Right cardiac atrium (tissue), 5 donors: ENCODE measurements around the gene TMEM108. TPM values are rescaled to one million over a fixed set of nuclear protein-coding genes. Genes with fewer than 3 reads are reported as not detected.
"Not testable (repeated sequence)": the region's sequence is repeated elsewhere in the genome, so short reads cannot be mapped to it uniquely, and the experiment has no call there.

Experiments used
- ATAC-seq, 2 donors: fragments of 200-7000 bp; cut with Tn5 transposase; one replicate each; pipeline versions ENCODE4 v1.8.0 to v1.9.1; 2020; ENCODE audit warnings: moderate library complexity in 2 of 2, mild to moderate bottlenecking in 1 of 2
- DNase-seq, 3 donors: peaks; one replicate each; pipeline ENCODE4 v3.0.0-alpha.2; 2020
- H3K27ac ChIP-seq: one replicate; pipeline ENCODE4 v1.5.1; 2013; ENCODE audit warnings: mild to moderate bottlenecking, low read length, control low read depth, moderate library complexity
- H3K27me3 ChIP-seq: one replicate; pipeline ENCODE4 v1.6.1; 2013; ENCODE audit not compliant: control insufficient read depth, insufficient read depth
- H3K4me1 ChIP-seq: one replicate; pipeline ENCODE4 v1.6.1; 2013; ENCODE audit warnings: low read length; ENCODE audit not compliant: control insufficient read depth, insufficient read depth
- H3K4me3 ChIP-seq: one replicate; pipeline ENCODE4 v1.5.1; 2013; ENCODE audit warnings: low read length, control low read depth
- H3K9me3 ChIP-seq: one replicate; pipeline ENCODE4 v1.6.1; 2013; ENCODE audit warnings: low read length; ENCODE audit not compliant: control insufficient read depth
- WGBS: extraction: QIAGEN DNeasy Blood & Tissue Kit; methylation state at CpG from one replicate; pipeline ENCODE4 v1.1.7; 2013; 5-methylcytosine and 5-hydroxymethylcytosine counted together
- intact Hi-C, 4 donors: fragments of 100-400 bp; cut with DNase I; formaldehyde crosslinking; loops; one replicate each; pipeline versions ENCODE4 v1.11.0 to v1.14.0; 2022 to 2023
- long read RNA-seq, 4 donors: library from polyadenylated mRNA; unstranded; transcript quantifications; one replicate each; pipeline ENCODE4 v2.0.0, GENCODE V29; 2020 to 2021
- polyA plus RNA-seq: library from polyadenylated mRNA; stranded (reverse); fragments of 200-250 nt; gene quantifications from one replicate; pipeline ENCODE4 v1.2.3, GENCODE V29; 2013
- total RNA-seq, 4 donors: library from RNA; stranded (reverse); fragmentation: NEBNext Ultra II Directional; extraction: Animal tissue kit (Norgen Biotek cat#: 25700); gene quantifications; one replicate each; pipeline ENCODE4 v1.2.1, GENCODE V29; 2021
- donor health status: healthy with polysubstance abuse.
- donor health status: DM: no; HTN: yes; CAD: no.
- donor health status: DM: no; HTN: no; CAD: no.
- donor health status: DM: no; HTN: yes; CAD: no; lungs with severe emphysema.
- donor health status: DM: yes; HTN: yes; CAD: no.

TMEM108 gene
- total RNA-seq (10 to 100 TPM; 11.1 to 20.3 (median 14.3) TPM), polyA plus RNA-seq (5.2 TPM)
- long read RNA-seq, donor 1, transcript TMEM108-205 (3 exons, 1,929 nt) = minor isoform, 10 of 39 reads
- long read RNA-seq, donor 1, transcript TMEM108-201 (6 exons, 3,744 nt) = major isoform, 12 of 39 reads
- long read RNA-seq, donor 1, transcript TMEM108-202 (6 exons, 2,165 nt) = minor isoform, 9 of 39 reads
- long read RNA-seq, donor 1, partial matches to known transcripts = 2 of 39 reads
- long read RNA-seq, donor 1, other reads (novel, unspliced or antisense) = 6 of 39 reads
- long read RNA-seq, donor 2, transcript TMEM108-205 (3 exons, 1,929 nt) = major isoform, 5 of 9 reads
- long read RNA-seq, donor 2, partial matches to known transcripts = 1 of 9 reads
- long read RNA-seq, donor 2, other reads (novel, unspliced or antisense) = 0 of 9 reads
- long read RNA-seq, donor 3, transcript TMEM108-205 (3 exons, 1,929 nt) = major isoform, 10 of 20 reads
- long read RNA-seq, donor 3, partial matches to known transcripts = 0 of 20 reads
- long read RNA-seq, donor 3, other reads (novel, unspliced or antisense) = 6 of 20 reads
- long read RNA-seq, donor 4, transcript TMEM108-201 (6 exons, 3,744 nt) = major isoform, 6 of 15 reads
- long read RNA-seq, donor 4, partial matches to known transcripts = 0 of 15 reads
- long read RNA-seq, donor 4, other reads (novel, unspliced or antisense) = 3 of 15 reads

GRCh38 chr3:133038089-133038730 lies at the start of gene TMEM108:
TMEM108 (plus strand) TSS chr3:133038391.
- H3K4me1 ChIP-seq = no peaks in the 10 kb centered on the region

DNA sequence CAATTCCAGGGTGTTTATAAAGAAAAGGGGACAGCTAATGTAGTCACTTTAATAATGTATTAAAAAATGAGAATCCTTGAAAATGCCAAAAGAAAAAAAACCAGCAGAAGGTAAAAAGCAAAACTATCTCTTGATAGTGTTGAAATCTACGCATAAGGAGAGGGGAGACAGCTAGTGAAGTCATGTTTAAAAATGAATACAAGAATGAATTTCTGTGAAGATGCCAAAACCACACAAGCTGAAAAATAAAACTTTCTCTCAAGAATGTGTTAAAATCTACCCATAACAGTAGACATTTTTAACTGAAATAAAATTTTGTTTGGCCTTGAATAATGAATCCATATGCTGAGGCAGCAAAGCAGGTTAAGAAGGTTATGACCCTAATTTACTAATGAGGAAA lies 42.2 kb upstream of the TMEM108 start:
- DNase-seq (no peak), ATAC-seq (no peak)
- no peaks in the 10 kb centered on the region for H3K27me3 ChIP-seq
- H3K4me1 ChIP-seq = no peaks in the 10 kb centered on the region
- no peak overlapping the region for H3K27ac ChIP-seq
- H3K9me3 ChIP-seq = no peaks in the 10 kb centered on the region
- intact Hi-C loops = no loop called here
- 68% methylated on average over 1 of the region's 1 CpG for WGBS
- no peak overlapping the region for H3K4me3 ChIP-seq

More at GRCh38 chr3:133038089-133038730, at the start of gene TMEM108:
- ATAC-seq (peak; percentile 94 to 96), DNase-seq (peak; percentile 91 to 96 (median 95))
- under 1% methylated on average over 57 of the region's 57 CpGs for WGBS
- H3K9me3 ChIP-seq = no peaks in the 10 kb centered on the region
- peak within 1 kb of the TSS; percentile 66 for H3K4me3 ChIP-seq
- H3K27ac ChIP-seq = no peak within 1 kb of the TSS
- intact Hi-C loops = loop anchor here in 1 of 4 donors (2.0 to 5.0 kb wide), 2 partner anchors 306 to 339 kb away; no protein-coding TSS in a partner anchor
- no peaks in the 10 kb centered on the region for H3K27me3 ChIP-seq

DNA sequence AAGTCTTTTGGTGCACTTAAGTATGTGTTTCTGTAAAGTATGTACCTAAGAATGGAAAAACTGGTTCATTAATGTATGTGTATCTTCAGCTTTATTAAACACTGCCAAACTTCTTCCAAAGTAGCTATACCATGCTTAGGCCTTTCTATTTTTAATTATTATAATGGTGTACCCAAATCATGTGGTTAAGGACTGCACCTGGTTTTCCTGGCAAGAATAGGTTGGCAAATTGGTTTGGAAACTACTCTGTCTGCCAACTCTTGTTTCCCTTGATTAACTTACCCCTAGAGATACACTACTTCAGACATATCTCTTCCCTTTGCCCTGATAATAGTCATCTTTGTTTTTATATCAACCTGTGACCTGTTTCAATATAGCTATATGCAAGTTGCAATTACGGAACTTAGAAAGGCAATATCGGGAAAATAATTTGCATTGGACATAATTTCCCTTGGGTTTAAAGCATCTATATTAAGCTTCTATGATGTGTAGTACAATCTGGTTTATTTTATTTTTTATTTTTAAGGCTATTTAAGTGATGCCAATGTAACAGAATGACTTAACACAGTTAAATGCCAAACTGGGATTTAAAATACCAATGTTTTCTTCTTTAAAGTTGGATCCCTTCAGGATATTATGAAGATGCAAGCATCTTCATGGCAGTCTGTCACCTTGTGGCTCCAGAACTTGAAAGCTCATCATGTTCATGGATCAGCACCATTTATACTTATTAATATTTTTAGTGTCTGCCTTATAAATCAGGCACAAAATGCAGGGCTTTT lies 40.6 kb upstream of the TMEM108 start:
- H3K4me3 ChIP-seq = no peak overlapping the region
- 89% methylated on average over 2 of the region's 2 CpGs for WGBS
- H3K9me3 ChIP-seq = no peaks in the 10 kb centered on the region
- no peaks in the 10 kb centered on the region for H3K4me1 ChIP-seq
- H3K27me3 ChIP-seq = no peaks in the 10 kb centered on the region
- no peak overlapping the region for H3K27ac ChIP-seq
- ATAC-seq (no peak), DNase-seq (no peak)
- intact Hi-C loops = no loop called here

GRCh38 chr3:133005032-133005431 lies 33.2 kb upstream of the TMEM108 start:
- H3K27me3 ChIP-seq, H3K27ac ChIP-seq, H3K4me1 ChIP-seq, H3K9me3 ChIP-seq, intact Hi-C loops, DNase-seq, H3K4me3 ChIP-seq, ATAC-seq: not testable (repeated sequence)
- 89% methylated on average over 8 of the region's 9 CpGs for WGBS

DNA sequence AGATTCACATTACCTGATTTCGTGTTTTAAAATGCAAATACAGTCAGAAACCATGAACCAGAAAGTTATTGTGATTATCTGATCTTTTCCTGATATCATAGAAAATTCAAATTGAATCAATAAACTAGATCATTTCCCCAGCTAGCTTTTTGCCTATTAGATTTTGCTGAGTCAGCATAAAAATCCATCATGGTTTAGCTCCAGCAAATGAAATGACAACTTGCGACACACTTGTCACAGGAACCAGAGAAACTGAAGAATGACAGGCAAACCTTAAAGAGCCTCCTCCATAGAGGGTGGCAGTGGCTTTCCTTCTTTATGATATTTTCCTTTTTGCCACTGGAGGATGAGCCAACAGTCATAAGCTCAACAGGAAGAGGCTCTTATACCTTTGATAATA lies 30.6 kb upstream of the TMEM108 start:
- no peaks in the 10 kb centered on the region for H3K9me3 ChIP-seq
- WGBS = 92% methylated on average over 2 of the region's 2 CpGs
- H3K4me1 ChIP-seq = no peaks in the 10 kb centered on the region
- DNase-seq (no peak), ATAC-seq (no peak)
- no peak overlapping the region for H3K4me3 ChIP-seq
- intact Hi-C loops = no loop called here
- no peaks in the 10 kb centered on the region for H3K27me3 ChIP-seq
- no peak overlapping the region for H3K27ac ChIP-seq

GRCh38 chr3:133014325-133014724 lies 23.9 kb upstream of the TMEM108 start:
- DNase-seq = no peak
- intact Hi-C loops = no loop called here
- Histone ChIP-seq H3K9me3 (no peaks in the 10 kb centered on the region), H3K27ac (no peak overlapping the region), H3K27me3 (no peaks in the 10 kb centered on the region), H3K4me3 (no peak overlapping the region), H3K4me1 (no peaks in the 10 kb centered on the region)
- 97% methylated on average over 3 of the region's 3 CpGs for WGBS
- no peak for ATAC-seq

DNA sequence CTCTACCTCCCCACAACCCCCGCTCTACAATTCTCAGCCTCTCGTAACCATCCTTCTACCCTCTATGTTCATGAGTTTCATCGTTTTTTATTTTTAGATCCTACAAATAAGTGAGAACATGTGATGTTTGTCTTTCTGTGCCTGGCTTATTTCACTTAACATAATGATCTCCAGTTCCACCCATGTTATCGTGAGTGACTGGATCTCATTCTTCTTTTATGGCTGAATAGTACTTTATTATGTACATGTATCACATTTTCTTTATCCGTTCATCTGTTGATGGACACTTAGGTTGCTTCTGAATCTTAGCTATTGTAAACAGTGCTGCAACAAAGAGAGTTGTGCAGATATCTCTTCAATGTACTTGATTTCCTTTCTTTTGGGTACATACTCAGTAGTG lies 22.6 kb upstream of the TMEM108 start:
- intact Hi-C loops = not testable (repeated sequence)

DNA sequence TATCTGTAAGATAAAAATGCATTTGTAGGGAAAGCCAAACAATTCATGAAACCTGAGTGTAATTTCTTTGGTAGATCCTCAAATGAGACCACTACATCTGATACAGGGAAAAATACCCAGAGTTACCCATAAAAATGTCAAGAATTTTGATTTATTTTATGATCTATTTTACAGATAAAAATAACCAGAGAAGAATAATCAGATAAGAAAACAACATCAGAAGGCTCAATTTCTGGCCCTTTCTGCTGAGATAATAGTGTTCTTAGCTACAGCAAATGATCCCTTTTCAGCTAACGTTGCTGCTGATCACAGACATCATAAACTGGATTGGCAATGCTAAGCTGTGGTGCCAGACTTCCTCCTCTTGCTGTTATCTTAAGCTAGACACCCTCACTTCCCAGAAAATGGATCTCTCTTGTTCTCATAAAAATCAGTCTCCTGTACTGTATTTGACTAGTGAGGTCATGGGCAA lies 21.3 kb upstream of the TMEM108 start:
- WGBS = 15% methylated on average over 1 of the region's 1 CpG
- H3K9me3 ChIP-seq = no peaks in the 10 kb centered on the region
- intact Hi-C loops = no loop called here
- ATAC-seq (no peak), DNase-seq (no peak)
- no peak overlapping the region for H3K27ac ChIP-seq
- no peaks in the 10 kb centered on the region for H3K4me1 ChIP-seq
- no peaks in the 10 kb centered on the region for H3K27me3 ChIP-seq
- no peak overlapping the region for H3K4me3 ChIP-seq

More for the DNA sequence above, 22.6 kb upstream of the TMEM108 start:
- not testable (repeated sequence) for H3K9me3 ChIP-seq, H3K4me3 ChIP-seq, H3K27ac ChIP-seq, H3K27me3 ChIP-seq, H3K4me1 ChIP-seq, ATAC-seq, DNase-seq
- WGBS = 87% methylated on average over 5 of the region's 5 CpGs

- no peak for ATAC-seq
- intact Hi-C loops = no loop called here
- no peak for DNase-seq
- H3K27me3 ChIP-seq = no peaks in the 10 kb centered on the region
- no peak overlapping the region for H3K27ac ChIP-seq
- 86% methylated on average over 3 of the region's 3 CpGs for WGBS
- no peaks in the 10 kb centered on the region for H3K4me1 ChIP-seq
- H3K9me3 ChIP-seq = no peaks in the 10 kb centered on the region
- H3K4me3 ChIP-seq = no peak overlapping the region
Measured at GRCh38 chr3:133018921-133019320, 19.3 kb upstream of the TMEM108 start.

DNA sequence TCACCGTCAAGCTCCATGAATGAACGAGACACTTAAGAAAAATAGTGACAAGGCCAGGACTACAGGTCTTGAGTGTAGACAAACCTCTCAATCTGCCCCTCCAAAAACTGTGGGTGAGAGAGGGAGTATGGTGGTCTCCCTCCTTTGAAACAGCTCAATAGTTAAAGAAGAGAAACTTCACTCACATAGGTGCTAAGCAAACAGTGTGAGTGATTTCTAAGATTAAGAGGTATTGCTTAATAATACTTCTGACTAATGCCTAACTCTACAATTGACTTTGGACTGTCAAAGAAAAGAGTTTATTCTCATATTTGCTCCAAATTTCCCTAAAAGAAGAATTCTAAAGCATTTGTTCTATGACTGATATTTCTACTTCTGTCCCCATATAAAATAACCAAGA lies 17.0 kb upstream of the TMEM108 start:
- 96% methylated on average over 2 of the region's 2 CpGs for WGBS
- no peak overlapping the region for H3K4me3 ChIP-seq
- no peaks in the 10 kb centered on the region for H3K4me1 ChIP-seq
- H3K27me3 ChIP-seq = no peaks in the 10 kb centered on the region
- no peak for DNase-seq
- H3K9me3 ChIP-seq = no peaks in the 10 kb centered on the region
- no peak for ATAC-seq
- intact Hi-C loops = no loop called here
- H3K27ac ChIP-seq = no peak overlapping the region
